Breast epithelium (tissue), 3 donors: ENCODE results near the gene ELOVL5.

Experiments
- CTCF ChIP-seq, 3 donors: fragments of 450-650 bp; IDR thresholded peaks; one replicate each; pipeline ENCODE4 v1.5.1; 2016 to 2017; ENCODE audit warnings: antibody characterized with exemption in 3 of 3, mild to moderate bottlenecking in 3 of 3, moderate library complexity in 3 of 3
- POLR2A ChIP-seq: fragments of 450-650 bp; IDR thresholded peaks from one replicate; pipeline ENCODE4 v1.6.1; 2016; ENCODE audit warnings: antibody characterized with exemption, mild to moderate bottlenecking, moderate library complexity

GRCh38 chr6:53299331-53300005 lies 49.3 kb downstream of the ELOVL5 start:
- no peak for TF ChIP-seq CTCF (IDR thresholded peaks at IDR 0.05)
- TF ChIP-seq POLR2A: no peak
